ENCODE results near the gene GATAD2B. TPM values are rescaled to one million over a fixed set of nuclear protein-coding genes. Genes with fewer than 3 reads are reported as not detected.

GATAD2B gene
- total and polyA plus RNA-seq, 4 donors: 6.4 to 67.8 (median 30.0) TPM

DNA sequence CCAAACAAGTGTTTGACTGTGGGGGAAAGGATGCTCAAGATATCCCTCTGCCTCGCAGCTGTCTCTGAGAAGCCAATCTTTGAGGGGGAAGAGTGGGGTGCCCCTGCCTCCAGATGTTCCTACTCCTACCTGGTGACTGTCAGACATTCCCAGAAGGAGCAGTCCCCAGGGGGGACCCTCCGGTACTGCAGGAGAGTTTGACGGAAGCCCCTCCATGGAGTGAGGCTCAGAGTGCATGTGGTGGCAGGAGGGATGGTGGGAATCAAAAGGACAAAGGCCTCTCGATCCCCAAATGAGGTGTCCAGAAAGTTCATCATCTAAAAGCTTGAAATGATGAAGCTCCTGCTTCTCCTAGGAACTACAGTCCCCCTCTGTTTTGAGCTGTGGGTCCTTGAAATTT is 142.2 kb downstream of the GATAD2B start:
- no peak overlapping the region for H3K27ac ChIP-seq (ENCODE audit: low read depth in 1 of 2, low read length in 2 of 2)
- H3K4me1 ChIP-seq (ENCODE audit: control insufficient read depth in 1 of 2, insufficient read depth in 2 of 2, low read length in 2 of 2): no peaks in the 10 kb centered on the region
- DNase-seq (no peak), ATAC-seq (ENCODE audit: low FRiP score) (no peak)
- WGBS, 2 donors: 74 to 79% methylated on average over 4 of the region's 4 CpGs
- H3K9me3 ChIP-seq (ENCODE audit: control insufficient read depth, low read length): no peaks in the 10 kb centered on the region
- no peaks in the 10 kb centered on the region for H3K36me3 ChIP-seq (ENCODE audit: control insufficient read depth in 1 of 2, insufficient read depth in 2 of 2, low read length in 1 of 2)
- intact Hi-C loops (cut with DNase I): loop anchor here in 1 of 2 donors (5.0 kb wide), 1 partner anchor 33 kb away; no protein-coding TSS in a partner anchor
- H3K4me3 ChIP-seq (ENCODE audit: low read length in 2 of 2): no peak overlapping the region
- H3K27me3 ChIP-seq (ENCODE audit: control insufficient read depth in 1 of 2, insufficient read depth in 2 of 2, low read length in 1 of 2): no peaks in the 10 kb centered on the region

DNA sequence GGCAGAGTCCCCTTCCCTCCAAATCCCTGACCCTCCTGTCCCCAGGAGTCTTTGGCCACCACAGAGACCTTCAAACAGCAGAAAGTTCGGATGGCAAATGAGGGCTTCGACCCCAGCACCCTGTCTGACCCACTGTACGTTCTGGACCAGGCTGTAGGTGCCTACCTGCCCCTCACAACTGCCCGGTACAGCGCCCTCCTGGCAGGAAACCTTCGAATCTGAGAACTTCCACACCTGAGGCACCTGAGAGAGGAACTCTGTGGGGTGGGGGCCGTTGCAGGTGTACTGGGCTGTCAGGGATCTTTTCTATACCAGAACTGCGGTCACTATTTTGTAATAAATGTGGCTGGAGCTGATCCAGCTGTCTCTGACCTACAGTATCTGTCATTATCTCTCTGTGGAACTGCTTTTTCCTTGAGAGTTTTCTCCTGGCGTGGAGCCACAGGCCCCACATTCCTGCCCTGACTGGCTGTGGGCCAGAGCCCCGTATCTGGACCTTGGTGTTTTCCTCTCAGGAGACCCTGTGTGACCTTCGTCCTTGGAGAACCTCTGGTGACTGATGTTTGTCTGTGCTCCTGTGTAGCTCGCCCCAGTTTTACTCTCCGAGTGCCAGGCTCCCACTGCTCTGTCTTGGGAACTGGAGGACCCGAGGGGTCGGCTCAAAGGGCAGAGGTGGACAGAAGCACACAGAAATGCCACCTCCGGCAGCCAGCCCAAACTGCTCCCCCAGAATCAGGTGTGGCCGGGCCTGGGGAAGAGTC is 142.8 kb downstream of the GATAD2B start:
- no peak for ATAC-seq (ENCODE audit: low FRiP score)
- intact Hi-C loops (cut with DNase I): loop anchor here (5.0 to 10.0 kb wide), 2 partner anchors 33 to 265 kb away; no protein-coding TSS in a partner anchor
- Histone ChIP-seq H3K27ac (ENCODE audit: low read depth in 1 of 2, low read length in 2 of 2) (no peak overlapping the region), H3K36me3 (ENCODE audit: control insufficient read depth in 1 of 2, insufficient read depth in 2 of 2, low read length in 1 of 2) (no peaks in the 10 kb centered on the region), H3K4me1 (ENCODE audit: control insufficient read depth in 1 of 2, insufficient read depth in 2 of 2, low read length in 2 of 2) (no peaks in the 10 kb centered on the region), H3K4me3 (ENCODE audit: low read length in 2 of 2) (no peak overlapping the region), H3K27me3 (ENCODE audit: control insufficient read depth in 1 of 2, insufficient read depth in 2 of 2, low read length in 1 of 2) (no peaks in the 10 kb centered on the region), H3K9me3 (ENCODE audit: control insufficient read depth, low read length) (no peaks in the 10 kb centered on the region)
- 54% methylated on average over 17 of the region's 17 CpGs for WGBS, 2 donors
- DNase-seq: peak in 1 of 2 donors; percentile 64

GRCh38 chr1:153778824-153779519 is 143.8 kb downstream of the GATAD2B start:
- H3K27ac ChIP-seq (ENCODE audit: low read depth in 1 of 2, low read length in 2 of 2): no peak overlapping the region
- H3K9me3 ChIP-seq (ENCODE audit: control insufficient read depth, low read length): no peaks in the 10 kb centered on the region
- H3K4me3 ChIP-seq (ENCODE audit: low read length in 2 of 2): no peak overlapping the region
- WGBS, 2 donors: 79 to 86% methylated on average over 18 of the region's 18 CpGs
- no peaks in the 10 kb centered on the region for H3K27me3 ChIP-seq (ENCODE audit: control insufficient read depth in 1 of 2, insufficient read depth in 2 of 2, low read length in 1 of 2)
- no peak for ATAC-seq (ENCODE audit: low FRiP score)
- H3K36me3 ChIP-seq (ENCODE audit: control insufficient read depth in 1 of 2, insufficient read depth in 2 of 2, low read length in 1 of 2): no peaks in the 10 kb centered on the region
- no peaks in the 10 kb centered on the region for H3K4me1 ChIP-seq (ENCODE audit: control insufficient read depth in 1 of 2, insufficient read depth in 2 of 2, low read length in 2 of 2)
- DNase-seq: peak in 1 of 2 donors; percentile 62
- intact Hi-C loops (cut with DNase I): loop anchor here in 1 of 2 donors (10.0 kb wide), 1 partner anchor 264 kb away; no protein-coding TSS in a partner anchor

DNA sequence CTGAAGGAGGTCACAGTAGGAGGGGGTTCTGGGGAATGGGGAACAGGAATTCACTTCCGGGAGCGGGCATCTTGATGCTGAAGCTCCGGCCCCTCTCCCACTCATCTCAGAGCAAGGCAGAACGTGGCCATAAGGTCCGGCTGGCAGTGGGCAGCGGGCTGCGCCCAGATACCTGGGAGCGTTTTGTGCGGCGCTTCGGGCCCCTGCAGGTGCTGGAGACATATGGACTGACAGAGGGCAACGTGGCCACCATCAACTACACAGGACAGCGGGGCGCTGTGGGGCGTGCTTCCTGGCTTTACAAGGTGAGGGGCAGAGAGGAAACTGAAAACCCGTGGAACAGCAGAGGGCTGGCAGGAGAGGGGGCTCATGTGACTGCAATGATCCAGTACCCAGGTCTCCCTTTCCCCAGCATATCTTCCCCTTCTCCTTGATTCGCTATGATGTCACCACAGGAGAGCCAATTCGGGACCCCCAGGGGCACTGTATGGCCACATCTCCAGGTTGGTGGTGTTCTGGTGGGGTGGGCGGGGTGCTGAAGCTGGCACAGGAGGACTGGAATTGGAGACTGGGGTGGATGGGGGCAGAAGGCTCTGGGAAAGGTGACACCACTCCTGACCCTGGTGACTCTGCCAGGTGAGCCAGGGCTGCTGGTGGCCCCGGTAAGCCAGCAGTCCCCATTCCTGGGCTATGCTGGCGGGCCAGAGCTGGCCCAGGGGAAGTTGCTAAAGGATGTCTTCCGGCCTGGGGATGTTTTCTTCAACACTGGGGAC is 144.5 kb downstream of the GATAD2B start:
- Histone ChIP-seq H3K9me3 (ENCODE audit: control insufficient read depth, low read length) (no peaks in the 10 kb centered on the region), H3K4me3 (ENCODE audit: low read length in 2 of 2) (no peak overlapping the region), H3K36me3 (ENCODE audit: control insufficient read depth in 1 of 2, insufficient read depth in 2 of 2, low read length in 1 of 2) (no peaks in the 10 kb centered on the region), H3K27ac (ENCODE audit: low read depth in 1 of 2, low read length in 2 of 2) (peak overlapping the region in 1 of 2 donors; percentile 7), H3K4me1 (ENCODE audit: control insufficient read depth in 1 of 2, insufficient read depth in 2 of 2, low read length in 2 of 2) (no peaks in the 10 kb centered on the region), H3K27me3 (ENCODE audit: control insufficient read depth in 1 of 2, insufficient read depth in 2 of 2, low read length in 1 of 2) (no peaks in the 10 kb centered on the region)
- intact Hi-C loops (cut with DNase I): loop anchor here in 1 of 2 donors (10.0 kb wide), 1 partner anchor 263 kb away; no protein-coding TSS in a partner anchor
- WGBS, 2 donors: 74 to 78% methylated on average over 21 to 22 of the region's 22 CpGs
- ATAC-seq (ENCODE audit: low FRiP score) (no peak), DNase-seq (peak in 1 of 2 donors; percentile 77)

- ATAC-seq (ENCODE audit: low FRiP score) (no peak), DNase-seq (peak in 1 of 2 donors; percentile 85)
- Histone ChIP-seq H3K27me3 (ENCODE audit: control insufficient read depth in 1 of 2, insufficient read depth in 2 of 2, low read length in 1 of 2) (no peaks in the 10 kb centered on the region), H3K4me1 (ENCODE audit: control insufficient read depth in 1 of 2, insufficient read depth in 2 of 2, low read length in 2 of 2) (no peaks in the 10 kb centered on the region), H3K4me3 (ENCODE audit: low read length in 2 of 2) (no peak overlapping the region), H3K9me3 (ENCODE audit: control insufficient read depth, low read length) (no peaks in the 10 kb centered on the region), H3K27ac (ENCODE audit: low read depth in 1 of 2, low read length in 2 of 2) (peak overlapping the region in 1 of 2 donors; percentile 7), H3K36me3 (ENCODE audit: control insufficient read depth in 1 of 2, insufficient read depth in 2 of 2, low read length in 1 of 2) (peaks cover 0 to 2% of the 10 kb centered on the region in 2 donors)
- intact Hi-C loops (cut with DNase I): loop anchor here in 1 of 2 donors (10.0 kb wide), 1 partner anchor 263 kb away; no protein-coding TSS in a partner anchor
- WGBS, 2 donors: 6 to 7% methylated on average over 7 of the region's 7 CpGs
Observed at GRCh38 chr1:153777648-153778047, 145.1 kb downstream of the GATAD2B start.

DNA sequence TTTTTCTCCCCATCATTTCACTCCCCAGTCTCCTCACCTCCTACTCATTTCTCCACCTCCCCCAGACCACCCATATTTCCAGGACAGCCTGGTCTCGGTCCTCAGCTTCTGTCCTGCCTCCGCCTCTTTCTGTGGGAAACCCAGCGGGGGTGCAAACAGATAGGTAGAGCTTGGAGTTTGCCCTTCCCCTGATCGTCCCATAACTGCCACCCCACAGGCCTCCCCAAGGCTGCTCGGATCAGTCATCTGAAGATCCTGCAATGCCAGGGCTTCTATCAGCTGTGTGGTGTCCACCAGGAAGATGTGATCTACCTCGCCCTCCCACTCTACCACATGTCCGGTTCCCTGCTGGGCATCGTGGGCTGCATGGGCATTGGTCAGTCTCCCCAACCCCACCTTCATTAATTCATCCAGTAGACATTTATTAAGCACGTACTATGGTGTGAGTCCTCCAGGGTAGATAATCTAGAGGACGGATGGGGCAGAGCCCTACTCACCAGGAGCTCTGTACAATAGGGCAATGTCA is 145.9 kb downstream of the GATAD2B start:
- Histone ChIP-seq H3K4me1 (ENCODE audit: control insufficient read depth in 1 of 2, insufficient read depth in 2 of 2, low read length in 2 of 2) (no peaks in the 10 kb centered on the region), H3K9me3 (ENCODE audit: control insufficient read depth, low read length) (no peaks in the 10 kb centered on the region), H3K36me3 (ENCODE audit: control insufficient read depth in 1 of 2, insufficient read depth in 2 of 2, low read length in 1 of 2) (peaks cover 0 to 2% of the 10 kb centered on the region in 2 donors), H3K4me3 (ENCODE audit: low read length in 2 of 2) (peak overlapping the region in 1 of 2 donors; percentile 50), H3K27me3 (ENCODE audit: control insufficient read depth in 1 of 2, insufficient read depth in 2 of 2, low read length in 1 of 2) (no peaks in the 10 kb centered on the region), H3K27ac (ENCODE audit: low read depth in 1 of 2, low read length in 2 of 2) (peak overlapping the region in 1 of 2 donors; percentile 82)
- ATAC-seq (ENCODE audit: low FRiP score): no peak
- WGBS, 2 donors: 63 to 65% methylated on average over 10 of the region's 10 CpGs
- intact Hi-C loops (cut with DNase I): loop anchor here in 1 of 2 donors (10.0 kb wide), 1 partner anchor 262 kb away; no protein-coding TSS in a partner anchor
- peak in 1 of 2 donors; percentile 58 for DNase-seq

- Histone ChIP-seq H3K27me3 (ENCODE audit: control insufficient read depth in 1 of 2, insufficient read depth in 2 of 2, low read length in 1 of 2) (no peaks in the 10 kb centered on the region), H3K36me3 (ENCODE audit: control insufficient read depth in 1 of 2, insufficient read depth in 2 of 2, low read length in 1 of 2) (peaks cover 0 to 2% of the 10 kb centered on the region in 2 donors), H3K9me3 (ENCODE audit: control insufficient read depth, low read length) (no peaks in the 10 kb centered on the region), H3K4me3 (ENCODE audit: low read length in 2 of 2) (peak overlapping the region; percentile 47 to 50), H3K27ac (ENCODE audit: low read depth in 1 of 2, low read length in 2 of 2) (peak overlapping the region in 1 of 2 donors; percentile 82), H3K4me1 (ENCODE audit: control insufficient read depth in 1 of 2, insufficient read depth in 2 of 2, low read length in 2 of 2) (no peaks in the 10 kb centered on the region)
- DNase-seq (peak in 1 of 2 donors; percentile 71), ATAC-seq (ENCODE audit: low FRiP score) (no peak)
- WGBS, 2 donors: 29 to 33% methylated on average over 10 of the region's 10 CpGs
- intact Hi-C loops (cut with DNase I): loop anchor here in 1 of 2 donors (10.0 kb wide), 1 partner anchor 262 kb away; no protein-coding TSS in a partner anchor
Observed at GRCh38 chr1:153776352-153776751, 146.4 kb downstream of the GATAD2B start.

All from aorta (tissue), 5 donors.